ENCODE results near the gene GRIK4.

The GRIK4 gene

DNA sequence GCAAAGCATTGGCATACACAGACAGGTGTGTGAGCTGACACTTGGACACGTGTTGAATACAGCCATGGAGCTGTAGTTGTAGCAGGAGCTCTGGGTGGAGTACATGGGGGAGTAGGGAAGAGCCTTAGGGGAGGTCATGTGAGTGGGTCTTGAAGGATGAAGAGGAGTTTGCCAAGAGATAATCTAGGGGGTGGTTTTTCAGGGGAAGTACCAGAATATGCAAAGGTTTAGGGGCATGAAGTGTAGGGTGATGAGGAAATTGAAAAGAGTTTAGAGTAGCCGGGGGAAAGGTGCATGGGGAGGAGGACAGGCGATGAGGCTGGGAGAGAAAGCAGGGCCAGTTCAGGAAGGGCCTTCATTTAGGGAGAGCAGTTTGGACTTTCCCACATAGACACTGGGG lies 74.5 kb downstream of the GRIK4 start:
- H2AFZ ChIP-seq (ENCODE audit: low read depth, low read length), result no peak overlapping the region
- no peaks in the 10 kb centered on the region for H3K27me3 ChIP-seq (ENCODE audit: insufficient read depth, low read length)
- H3K36me3 ChIP-seq (ENCODE audit: insufficient read depth, low read length), result no peaks in the 10 kb centered on the region
- H3K4me3 ChIP-seq (ENCODE audit: low read length), result no peak overlapping the region
- H3K4me1 ChIP-seq (ENCODE audit: insufficient read depth, low read length), result peaks cover 13% of the 10 kb centered on the region
- H3K9me3 ChIP-seq (ENCODE audit: low read length), result peaks cover 2% of the 10 kb centered on the region

DNA sequence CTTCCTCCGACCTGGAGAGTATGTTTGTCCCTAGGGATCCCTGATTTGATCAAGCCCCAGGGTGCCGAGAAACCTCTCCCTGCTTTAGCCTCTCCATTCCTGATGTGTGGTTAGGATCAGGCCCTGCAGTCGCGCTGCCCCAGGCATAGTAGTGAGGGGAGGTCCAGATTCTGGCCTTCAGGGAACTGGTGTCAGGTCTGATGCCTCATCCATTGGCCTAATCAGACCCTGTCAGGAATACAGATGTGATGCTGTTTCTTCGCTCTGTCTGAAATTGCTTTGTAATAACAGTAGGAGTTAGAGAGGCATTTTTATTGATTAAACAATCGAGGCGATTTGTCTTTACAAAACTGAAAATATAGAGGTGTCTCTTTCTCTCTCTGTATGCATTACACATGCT lies 75.2 kb downstream of the GRIK4 start:
- Histone ChIP-seq H3K4me3 (ENCODE audit: low read length) (no peak overlapping the region), H2AFZ (ENCODE audit: low read depth, low read length) (no peak overlapping the region), H3K36me3 (ENCODE audit: insufficient read depth, low read length) (no peaks in the 10 kb centered on the region), H3K27me3 (ENCODE audit: insufficient read depth, low read length) (no peaks in the 10 kb centered on the region), H3K9me3 (ENCODE audit: low read length) (peaks cover 2% of the 10 kb centered on the region), H3K4me1 (ENCODE audit: insufficient read depth, low read length) (peaks cover 20% of the 10 kb centered on the region)

DNA sequence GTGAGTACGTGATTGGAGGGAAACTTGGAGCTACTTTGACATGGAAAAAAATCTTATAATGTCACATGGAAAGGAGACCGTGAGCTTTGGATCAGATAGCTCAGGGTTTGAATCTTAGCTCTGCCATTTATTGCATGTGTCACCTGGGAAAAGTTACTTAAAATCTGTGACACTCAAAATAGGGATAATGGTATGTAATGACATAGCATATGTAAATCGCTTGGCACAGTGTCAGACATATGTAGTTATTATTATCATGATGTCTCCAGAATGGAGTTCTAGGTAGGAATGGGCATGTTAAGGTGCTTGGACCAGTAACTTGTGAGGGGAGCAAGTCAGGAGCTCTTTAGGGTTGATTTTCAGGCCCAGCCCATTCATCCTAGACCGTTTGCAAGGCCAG lies 75.8 kb downstream of the GRIK4 start:
- H3K27me3 ChIP-seq (ENCODE audit: insufficient read depth, low read length), result no peaks in the 10 kb centered on the region
- H2AFZ ChIP-seq (ENCODE audit: low read depth, low read length), result no peak overlapping the region
- peaks cover 2% of the 10 kb centered on the region for H3K9me3 ChIP-seq (ENCODE audit: low read length)
- H3K4me1 ChIP-seq (ENCODE audit: insufficient read depth, low read length), result peaks cover 25% of the 10 kb centered on the region
- no peaks in the 10 kb centered on the region for H3K36me3 ChIP-seq (ENCODE audit: insufficient read depth, low read length)
- H3K4me3 ChIP-seq (ENCODE audit: low read length), result no peak overlapping the region

DNA sequence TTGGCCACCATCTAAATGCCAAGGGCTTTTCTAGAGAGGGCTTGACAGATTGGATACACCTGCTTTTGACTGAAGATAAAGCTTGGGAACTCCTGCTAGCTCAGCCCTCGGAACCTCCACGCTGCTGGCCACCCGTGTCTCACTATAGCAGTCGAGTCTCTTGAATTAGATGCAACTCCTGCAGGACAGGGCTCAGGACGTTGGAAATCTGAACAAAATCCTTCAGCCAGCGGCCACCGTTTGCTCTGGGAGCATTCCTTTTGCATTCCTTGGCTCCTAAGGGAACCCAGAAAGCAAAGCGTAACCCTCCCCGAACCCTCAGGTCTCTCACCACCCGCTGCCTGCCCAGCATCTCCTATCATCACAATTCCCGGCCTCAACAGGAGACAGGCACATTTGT lies 77.8 kb downstream of the GRIK4 start:
- no peaks in the 10 kb centered on the region for H3K9me3 ChIP-seq (ENCODE audit: low read length)
- no peaks in the 10 kb centered on the region for H3K27me3 ChIP-seq (ENCODE audit: insufficient read depth, low read length)
- no peak overlapping the region for H3K4me3 ChIP-seq (ENCODE audit: low read length)
- peaks cover 25% of the 10 kb centered on the region for H3K4me1 ChIP-seq (ENCODE audit: insufficient read depth, low read length)
- no peak overlapping the region for H2AFZ ChIP-seq (ENCODE audit: low read depth, low read length)
- H3K36me3 ChIP-seq (ENCODE audit: insufficient read depth, low read length), result no peaks in the 10 kb centered on the region

DNA sequence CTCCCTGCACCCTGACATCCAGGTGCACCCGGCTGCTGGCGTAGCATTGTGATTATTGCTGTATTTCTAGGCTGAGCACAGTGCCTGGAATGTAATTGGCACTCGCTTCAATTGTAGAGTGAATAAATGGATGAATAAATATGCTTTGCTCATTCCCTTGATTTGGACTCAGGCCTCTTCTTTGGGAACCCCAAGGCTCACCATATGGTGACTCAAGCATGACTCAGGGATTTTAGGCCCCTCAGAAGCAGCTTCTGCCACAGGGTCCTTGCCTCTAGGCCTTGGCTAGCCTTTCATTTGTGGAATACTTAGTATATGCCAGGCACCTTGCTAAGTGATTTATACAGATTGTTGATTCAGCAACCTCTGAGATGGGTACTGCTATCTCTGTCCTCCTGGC lies 78.9 kb downstream of the GRIK4 start:
- Histone ChIP-seq H2AFZ (ENCODE audit: low read depth, low read length) (no peak overlapping the region), H3K27me3 (ENCODE audit: insufficient read depth, low read length) (no peaks in the 10 kb centered on the region), H3K36me3 (ENCODE audit: insufficient read depth, low read length) (no peaks in the 10 kb centered on the region), H3K9me3 (ENCODE audit: low read length) (no peaks in the 10 kb centered on the region), H3K4me1 (ENCODE audit: insufficient read depth, low read length) (peaks cover 25% of the 10 kb centered on the region), H3K4me3 (ENCODE audit: low read length) (no peak overlapping the region)

DNA sequence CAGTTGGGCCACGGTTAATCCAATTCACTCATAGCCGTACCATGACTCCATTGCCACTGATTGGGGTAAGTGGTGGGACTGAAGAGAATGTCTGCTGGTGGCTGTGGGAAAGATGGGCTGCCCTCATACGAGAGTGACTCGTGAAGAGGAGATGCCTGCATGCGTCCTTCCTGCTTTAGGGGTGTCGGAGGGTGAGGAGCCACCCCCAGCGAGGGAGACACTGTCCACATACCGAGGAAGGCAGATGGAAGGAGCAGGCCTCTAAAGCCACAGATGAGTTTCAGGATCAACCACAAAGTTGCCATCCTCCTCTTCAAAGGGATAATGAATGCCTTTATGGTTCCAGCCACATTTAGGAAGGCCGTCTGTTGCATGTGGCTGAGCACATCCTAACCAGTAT lies 83.2 kb downstream of the GRIK4 start:
- Histone ChIP-seq H3K4me1 (ENCODE audit: insufficient read depth, low read length) (peaks cover 24% of the 10 kb centered on the region), H3K27me3 (ENCODE audit: insufficient read depth, low read length) (no peaks in the 10 kb centered on the region), H3K36me3 (ENCODE audit: insufficient read depth, low read length) (no peaks in the 10 kb centered on the region), H3K9me3 (ENCODE audit: low read length) (no peaks in the 10 kb centered on the region), H3K4me3 (ENCODE audit: low read length) (no peak overlapping the region), H2AFZ (ENCODE audit: low read depth, low read length) (no peak overlapping the region)

DNA sequence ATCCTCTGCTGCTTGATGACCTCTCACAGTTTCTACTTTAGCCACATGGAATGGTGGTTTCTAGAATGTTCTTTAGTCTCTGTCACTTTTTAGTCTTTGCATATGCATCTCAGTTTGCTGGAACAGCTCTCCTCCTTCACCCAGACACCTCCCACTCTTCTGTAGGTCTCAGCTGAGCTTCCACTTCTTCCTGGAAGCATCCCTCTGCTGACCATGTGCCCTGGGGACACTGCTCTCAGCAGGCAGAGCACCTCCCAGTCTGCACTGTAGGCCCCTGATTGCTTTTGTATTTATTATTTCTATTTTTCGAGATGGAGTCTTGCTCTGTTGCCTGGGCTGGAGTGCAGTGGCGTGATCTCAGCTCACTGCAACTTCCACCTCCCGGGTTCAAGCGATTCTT lies 84.0 kb downstream of the GRIK4 start:
- no peaks in the 10 kb centered on the region for H3K9me3 ChIP-seq (ENCODE audit: low read length)
- peaks cover 19% of the 10 kb centered on the region for H3K4me1 ChIP-seq (ENCODE audit: insufficient read depth, low read length)
- H3K4me3 ChIP-seq (ENCODE audit: low read length), result no peak overlapping the region
- no peak overlapping the region for H2AFZ ChIP-seq (ENCODE audit: low read depth, low read length)
- H3K36me3 ChIP-seq (ENCODE audit: insufficient read depth, low read length), result no peaks in the 10 kb centered on the region
- no peaks in the 10 kb centered on the region for H3K27me3 ChIP-seq (ENCODE audit: insufficient read depth, low read length)

DNA sequence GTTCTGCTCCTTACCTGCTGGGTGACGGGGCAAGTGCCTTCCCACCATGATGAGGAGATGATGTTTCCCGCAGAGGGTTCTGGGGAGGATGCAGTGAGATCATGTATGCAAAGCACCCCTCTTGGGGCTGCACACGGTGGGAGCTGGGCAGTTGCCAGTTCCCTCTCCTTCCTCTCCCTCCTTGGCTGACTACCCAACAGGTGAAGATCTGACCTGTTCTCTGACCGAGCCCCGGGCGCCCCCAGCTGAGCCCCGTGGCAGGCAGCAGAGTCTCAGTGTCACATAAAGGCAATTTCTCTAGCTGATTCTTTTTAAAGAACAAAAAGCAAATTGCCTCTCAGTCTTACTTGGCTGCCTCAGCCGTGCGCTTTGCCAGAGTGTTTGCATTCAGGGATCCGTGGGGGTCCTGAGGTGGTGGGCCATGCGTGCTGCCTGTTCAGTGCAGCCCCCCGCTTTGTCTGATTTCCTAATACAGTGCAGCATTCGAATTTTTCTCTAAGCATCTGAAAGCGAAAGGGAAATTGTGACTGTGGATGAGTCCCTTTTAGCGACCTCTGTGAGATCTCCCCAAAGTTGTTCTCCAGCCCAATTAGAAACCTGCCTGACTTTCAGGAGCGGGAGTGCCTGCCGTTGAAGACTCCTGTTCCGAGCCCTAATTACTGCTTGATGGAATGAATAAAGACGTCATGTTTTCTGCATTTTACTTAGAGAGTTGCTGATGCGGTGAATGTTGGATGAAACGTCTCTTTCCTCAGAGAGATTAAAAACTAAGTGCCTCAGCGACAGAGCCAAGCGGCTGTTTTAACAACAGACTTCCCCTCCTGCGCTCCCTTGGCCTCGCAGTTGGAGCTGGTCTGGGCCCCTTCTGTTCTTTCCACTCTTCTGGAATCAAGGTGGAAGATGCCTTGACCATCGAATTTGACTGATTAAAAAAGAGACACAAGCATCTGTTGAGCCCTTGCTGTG lies 86.0 kb downstream of the GRIK4 start:
- H3K4me1 ChIP-seq (ENCODE audit: insufficient read depth, low read length), result peaks cover 3% of the 10 kb centered on the region
- H3K36me3 ChIP-seq (ENCODE audit: insufficient read depth, low read length), result no peaks in the 10 kb centered on the region
- no peak overlapping the region for H2AFZ ChIP-seq (ENCODE audit: low read depth, low read length)
- H3K9me3 ChIP-seq (ENCODE audit: low read length), result no peaks in the 10 kb centered on the region
- no peak overlapping the region for H3K4me3 ChIP-seq (ENCODE audit: low read length)
- no peaks in the 10 kb centered on the region for H3K27me3 ChIP-seq (ENCODE audit: insufficient read depth, low read length)

DNA sequence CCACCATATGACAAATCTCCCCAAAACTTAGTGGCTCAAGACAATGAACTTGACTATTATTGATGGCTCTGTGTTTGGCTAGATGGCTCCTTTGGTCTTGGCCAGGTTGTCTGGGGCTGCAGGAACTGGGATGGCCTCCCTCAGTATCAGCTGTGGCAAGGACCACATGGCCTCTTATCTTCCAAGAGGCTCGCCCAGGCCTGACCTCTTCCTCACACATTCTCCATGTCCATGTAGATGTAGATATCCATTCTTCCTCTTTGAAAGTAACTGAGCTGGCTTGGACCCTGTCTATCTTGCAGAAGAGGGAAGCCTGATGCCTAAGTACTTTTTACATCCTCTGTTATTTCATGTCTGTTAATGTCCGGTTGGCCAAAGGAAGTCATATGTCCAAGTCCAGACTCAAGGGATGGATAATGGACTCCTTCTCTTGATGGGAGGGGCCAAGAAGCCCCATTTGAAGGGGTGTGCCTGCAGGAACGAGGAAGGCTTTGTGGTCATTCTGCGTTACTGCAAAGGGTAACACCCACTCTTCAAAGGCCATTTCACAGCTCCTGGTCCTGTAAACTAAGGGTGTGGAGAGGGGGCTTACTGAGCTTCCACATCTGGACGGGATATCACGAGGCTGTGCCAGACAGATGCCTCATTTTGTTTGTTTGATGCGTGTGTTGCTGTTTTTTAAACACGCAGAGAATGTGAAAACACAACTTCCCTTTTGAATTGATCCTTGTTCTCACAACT lies 87.1 kb downstream of the GRIK4 start:
- H3K36me3 ChIP-seq (ENCODE audit: insufficient read depth, low read length), result no peaks in the 10 kb centered on the region
- H3K4me3 ChIP-seq (ENCODE audit: low read length), result no peak overlapping the region
- H3K9me3 ChIP-seq (ENCODE audit: low read length), result no peaks in the 10 kb centered on the region
- H3K4me1 ChIP-seq (ENCODE audit: insufficient read depth, low read length), result peaks cover 3% of the 10 kb centered on the region
- no peaks in the 10 kb centered on the region for H3K27me3 ChIP-seq (ENCODE audit: insufficient read depth, low read length)
- no peak overlapping the region for H2AFZ ChIP-seq (ENCODE audit: low read depth, low read length)

DNA sequence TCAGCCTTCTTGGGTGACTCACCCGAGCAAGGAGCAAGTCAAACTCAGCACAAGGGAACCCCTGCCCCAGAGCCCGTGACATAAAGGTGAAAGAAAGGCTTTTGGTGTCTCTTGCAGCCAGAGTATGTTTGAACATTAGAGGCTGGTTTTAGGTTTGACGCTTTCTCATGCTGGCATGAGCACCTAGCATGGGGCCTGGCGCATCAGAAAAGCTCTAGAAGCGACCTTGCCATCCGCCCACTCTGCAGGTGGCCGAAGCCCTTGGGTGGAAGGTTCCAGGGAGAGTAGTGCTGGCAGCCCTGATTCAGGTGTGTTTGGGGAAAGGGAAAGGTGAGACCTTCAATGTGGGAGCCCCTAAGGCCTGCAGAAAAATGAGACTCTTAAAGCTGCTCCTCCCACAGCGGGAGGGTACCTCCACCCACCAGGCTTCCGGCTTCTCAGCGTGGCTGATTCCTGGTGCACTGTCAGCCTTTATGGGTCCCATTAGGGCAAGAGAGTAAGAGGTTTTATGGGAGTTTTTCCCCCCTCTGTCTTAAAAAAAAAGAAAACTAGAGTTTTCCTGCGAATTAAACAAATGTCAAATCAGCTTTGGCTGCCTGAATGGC lies 88.4 kb downstream of the GRIK4 start:
- H3K4me3 ChIP-seq (ENCODE audit: low read length), result no peak overlapping the region
- H3K9me3 ChIP-seq (ENCODE audit: low read length), result no peaks in the 10 kb centered on the region
- no peaks in the 10 kb centered on the region for H3K36me3 ChIP-seq (ENCODE audit: insufficient read depth, low read length)
- H3K4me1 ChIP-seq (ENCODE audit: insufficient read depth, low read length), result peaks cover 3% of the 10 kb centered on the region
- no peaks in the 10 kb centered on the region for H3K27me3 ChIP-seq (ENCODE audit: insufficient read depth, low read length)
- no peak overlapping the region for H2AFZ ChIP-seq (ENCODE audit: low read depth, low read length)

DNA sequence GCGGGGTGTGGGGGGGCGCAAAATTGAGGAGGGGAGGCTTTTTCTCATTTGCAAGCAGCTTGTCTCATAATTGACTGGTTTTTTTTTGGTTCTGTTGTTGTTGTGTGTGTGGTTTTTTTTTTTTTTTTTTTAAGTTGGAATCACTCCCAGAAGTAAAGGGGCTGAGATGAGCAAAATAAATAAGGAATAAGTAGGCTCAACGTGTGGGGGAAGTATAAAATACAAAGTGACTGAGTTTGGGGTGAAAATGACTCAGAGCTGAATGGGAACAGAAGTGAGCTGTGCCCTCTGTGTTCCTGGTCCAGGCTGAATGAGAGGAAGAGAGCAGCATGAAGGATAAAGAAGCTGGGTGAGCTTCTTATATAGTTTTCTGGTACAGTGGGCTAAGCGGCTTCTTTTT lies 90.0 kb downstream of the GRIK4 start:
- H3K27me3 ChIP-seq (ENCODE audit: insufficient read depth, low read length), result no peaks in the 10 kb centered on the region
- H2AFZ ChIP-seq (ENCODE audit: low read depth, low read length), result no peak overlapping the region
- H3K4me1 ChIP-seq (ENCODE audit: insufficient read depth, low read length), result peaks cover 8% of the 10 kb centered on the region
- no peak overlapping the region for H3K4me3 ChIP-seq (ENCODE audit: low read length)
- no peaks in the 10 kb centered on the region for H3K36me3 ChIP-seq (ENCODE audit: insufficient read depth, low read length)
- H3K9me3 ChIP-seq (ENCODE audit: low read length), result no peaks in the 10 kb centered on the region

DNA sequence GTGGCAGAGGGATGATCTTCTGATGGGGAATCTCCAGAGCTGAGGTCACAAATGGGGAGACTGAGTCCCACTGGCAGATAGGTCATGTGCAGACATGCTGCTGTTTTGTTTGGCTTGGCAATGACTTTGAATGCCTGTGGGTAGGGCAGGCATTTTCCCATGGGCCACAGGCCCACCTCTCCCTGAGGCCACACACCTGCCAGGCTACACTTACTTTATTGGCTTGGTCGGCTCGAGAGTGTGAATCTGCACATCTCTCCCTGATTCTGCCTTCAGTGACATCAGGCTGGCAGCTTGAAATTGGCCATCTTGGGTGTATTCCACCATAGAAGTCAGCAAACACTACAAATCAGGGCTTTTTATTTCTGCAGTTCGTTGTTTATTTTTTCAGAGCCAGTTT lies 91.5 kb downstream of the GRIK4 start:
- Histone ChIP-seq H3K4me1 (ENCODE audit: insufficient read depth, low read length) (peaks cover 8% of the 10 kb centered on the region), H3K9me3 (ENCODE audit: low read length) (no peaks in the 10 kb centered on the region), H3K27me3 (ENCODE audit: insufficient read depth, low read length) (no peaks in the 10 kb centered on the region), H3K36me3 (ENCODE audit: insufficient read depth, low read length) (no peaks in the 10 kb centered on the region), H2AFZ (ENCODE audit: low read depth, low read length) (no peak overlapping the region), H3K4me3 (ENCODE audit: low read length) (no peak overlapping the region)

DNA sequence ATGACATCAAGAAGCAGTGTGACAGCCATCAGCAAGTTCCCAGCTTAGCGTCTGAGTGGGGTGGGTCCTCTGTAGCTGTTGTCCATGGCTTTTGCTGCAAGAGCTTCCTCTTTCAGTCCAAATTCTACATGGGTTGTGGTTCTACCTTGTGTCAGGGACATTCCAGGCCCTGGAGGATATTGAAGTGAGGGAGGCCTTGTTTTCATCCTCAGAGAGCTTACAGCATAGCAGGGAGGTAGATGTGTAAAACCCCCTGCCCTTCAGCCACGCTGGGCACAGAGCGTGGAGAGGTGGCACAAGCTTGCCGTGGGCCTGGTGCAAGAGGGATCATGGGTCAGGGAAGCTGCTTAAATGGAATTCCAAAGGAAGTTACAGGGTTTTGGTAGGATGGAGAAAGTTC lies 93.9 kb downstream of the GRIK4 start:
- peaks cover 28% of the 10 kb centered on the region for H3K4me1 ChIP-seq (ENCODE audit: insufficient read depth, low read length)
- H3K9me3 ChIP-seq (ENCODE audit: low read length), result no peaks in the 10 kb centered on the region
- H2AFZ ChIP-seq (ENCODE audit: low read depth, low read length), result no peak overlapping the region
- no peaks in the 10 kb centered on the region for H3K36me3 ChIP-seq (ENCODE audit: insufficient read depth, low read length)
- H3K27me3 ChIP-seq (ENCODE audit: insufficient read depth, low read length), result no peaks in the 10 kb centered on the region
- H3K4me3 ChIP-seq (ENCODE audit: low read length), result no peak overlapping the region
